Mesothelial cell of epicardium (in vitro differentiated cells): ENCODE results near the gene MIPOL1. TPM values are rescaled to one million over a fixed set of nuclear protein-coding genes. Genes with fewer than 3 reads are reported as not detected.

Experiments used
- DNase-seq, 2 experiments: peaks; one replicate each; pipeline ENCODE4 v3.0.0; 2021; ENCODE audit warnings: low spot score in 2 of 2; ENCODE audit not compliant: unreplicated experiment in 2 of 2
- H3K27ac Mint-ChIP-seq: 2 replicates; pipeline ENCODE4 v1.8.0; 2021; ENCODE audit warnings: mixed read lengths
- H3K27me3 Mint-ChIP-seq: 2 replicates; pipeline ENCODE4 v1.8.0; 2021; ENCODE audit warnings: low read depth, mixed read lengths
- H3K36me3 Mint-ChIP-seq: 2 replicates; pipeline ENCODE4 v1.8.0; 2021; ENCODE audit warnings: mixed read lengths
- H3K4me1 Mint-ChIP-seq: 2 replicates; pipeline ENCODE4 v1.8.0; 2021; ENCODE audit warnings: mixed read lengths
- H3K4me3 Mint-ChIP-seq: 2 replicates; pipeline ENCODE4 v1.8.0; 2021; ENCODE audit warnings: mild to moderate bottlenecking, moderate library complexity, mixed read lengths
- H3K9me3 Mint-ChIP-seq: 2 replicates; pipeline ENCODE4 v1.8.0; 2021; ENCODE audit warnings: mixed read lengths
- CTCF ChIP-seq: fragments of 200-600 bp; sonication (generic); IDR thresholded peaks from one replicate; pipeline ENCODE4 v1.5.0; 2021; ENCODE audit warnings: antibody characterized with exemption; ENCODE audit not compliant: unreplicated experiment
- total RNA-seq: library from RNA; stranded (reverse); gene quantifications from 3 replicates; pipeline ENCODE4 v1.2.1, GENCODE V29; 2021

The MIPOL1 gene
- total RNA-seq, 1 donor from 2014 or later = 28.4 TPM

GRCh38 chr14:37491076-37491475 lies 293.3 kb downstream of the MIPOL1 start:
- H3K27ac Mint-ChIP-seq = no peak overlapping the region
- no peak for DNase-seq
- H3K27me3 Mint-ChIP-seq = no peaks in the 10 kb centered on the region
- peaks cover 23% of the 10 kb centered on the region for H3K9me3 Mint-ChIP-seq
- H3K4me3 Mint-ChIP-seq = no peak overlapping the region
- no peaks in the 10 kb centered on the region for H3K36me3 Mint-ChIP-seq
- H3K4me1 Mint-ChIP-seq = no peaks in the 10 kb centered on the region
- TF ChIP-seq CTCF = no peak

GRCh38 chr14:37493606-37494005 lies 295.9 kb downstream of the MIPOL1 start:
- H3K27ac Mint-ChIP-seq = no peak overlapping the region
- no peaks in the 10 kb centered on the region for H3K27me3 Mint-ChIP-seq
- no peak for DNase-seq
- H3K4me3 Mint-ChIP-seq = no peak overlapping the region
- no peak for TF ChIP-seq CTCF
- H3K4me1 Mint-ChIP-seq = no peaks in the 10 kb centered on the region
- H3K9me3 Mint-ChIP-seq = no peaks in the 10 kb centered on the region
- no peaks in the 10 kb centered on the region for H3K36me3 Mint-ChIP-seq

GRCh38 chr14:37497422-37497821 lies 299.7 kb downstream of the MIPOL1 start:
- H3K4me1 Mint-ChIP-seq = no peaks in the 10 kb centered on the region
- H3K27ac Mint-ChIP-seq = no peak overlapping the region
- H3K4me3 Mint-ChIP-seq = no peak overlapping the region
- DNase-seq = no peak
- H3K36me3 Mint-ChIP-seq = peaks cover 11% of the 10 kb centered on the region
- no peaks in the 10 kb centered on the region for H3K27me3 Mint-ChIP-seq
- TF ChIP-seq CTCF = no peak
- H3K9me3 Mint-ChIP-seq = peaks cover 2% of the 10 kb centered on the region

GRCh38 chr14:37501877-37502276 lies 304.1 kb downstream of the MIPOL1 start:
- Mint-ChIP-seq H3K4me1 (no peaks in the 10 kb centered on the region), H3K4me3 (no peak overlapping the region), H3K9me3 (peaks cover 16% of the 10 kb centered on the region), H3K27ac (no peak overlapping the region), H3K36me3 (peaks cover 20% of the 10 kb centered on the region), H3K27me3 (no peaks in the 10 kb centered on the region)
- DNase-seq = no peak
- TF ChIP-seq CTCF = no peak

GRCh38 chr14:37508503-37508902 lies 310.8 kb downstream of the MIPOL1 start:
- no peak for DNase-seq
- peaks cover 2% of the 10 kb centered on the region for H3K36me3 Mint-ChIP-seq
- no peak overlapping the region for H3K4me3 Mint-ChIP-seq
- H3K27ac Mint-ChIP-seq = no peak overlapping the region
- TF ChIP-seq CTCF = no peak
- peaks cover 7% of the 10 kb centered on the region for H3K9me3 Mint-ChIP-seq
- H3K27me3 Mint-ChIP-seq = no peaks in the 10 kb centered on the region
- peaks cover 9% of the 10 kb centered on the region for H3K4me1 Mint-ChIP-seq

- no peak overlapping the region for H3K4me3 Mint-ChIP-seq
- H3K27me3 Mint-ChIP-seq = no peaks in the 10 kb centered on the region
- peaks cover 9% of the 10 kb centered on the region for H3K4me1 Mint-ChIP-seq
- TF ChIP-seq CTCF = no peak
- no peak overlapping the region for H3K27ac Mint-ChIP-seq
- no peaks in the 10 kb centered on the region for H3K36me3 Mint-ChIP-seq
- no peak for DNase-seq
- H3K9me3 Mint-ChIP-seq = no peaks in the 10 kb centered on the region
Observed at GRCh38 chr14:37512173-37512572, 314.4 kb downstream of the MIPOL1 start.
